Neutrophil (primary cell): ENCODE measurements around the gene TFCP2L1.

ENCODE experiments used
- H3K27ac ChIP-seq: fragments of 200-600 bp; sonication (generic); 2 replicates; pipeline ENCODE4 v1.5.1; 2016; ENCODE audit warnings: mild to moderate bottlenecking, moderate library complexity
- H3K27me3 ChIP-seq: fragments of 200-600 bp; sonication (generic); 2 replicates; pipeline ENCODE4 v1.6.0; 2016; ENCODE audit warnings: mild to moderate bottlenecking
- H3K36me3 ChIP-seq: fragments of 200-600 bp; sonication (generic); 2 replicates; pipeline ENCODE4 v1.5.1; 2017
- H3K4me1 ChIP-seq, 2 experiments: fragments of 200-600 bp in 1 of 2; sonication (generic) in 1 of 2; 1 replicate in 1 of 2; 2 replicates in 1 of 2; pipeline versions ENCODE4 v1.5.1 to v1.6.1; 2013 to 2016; ENCODE audit warnings: low read depth in 1 of 2, low read length in 1 of 2, mild to moderate bottlenecking in 1 of 2, moderate library complexity in 1 of 2; ENCODE audit not compliant: control insufficient read depth in 1 of 2, insufficient read depth in 1 of 2
- H3K4me3 ChIP-seq, 2 experiments: fragments of 200-600 bp in 1 of 2; sonication (generic) in 1 of 2; 1 replicate in 1 of 2; 2 replicates in 1 of 2; pipeline ENCODE4 v1.5.1; 2013 to 2016; ENCODE audit warnings: low read depth in 1 of 2, low read length in 1 of 2, mild to moderate bottlenecking in 1 of 2, moderate library complexity in 1 of 2
- H3K9me3 ChIP-seq: fragments of 200-600 bp; sonication (generic); 2 replicates; pipeline ENCODE4 v1.5.1; 2016
- CTCF ChIP-seq: fragments of 200-600 bp; sonication (generic); IDR thresholded peaks from 2 replicates; pipeline ENCODE4 v1.5.1; 2016; ENCODE audit warnings: antibody characterized with exemption

TFCP2L1 gene

DNA sequence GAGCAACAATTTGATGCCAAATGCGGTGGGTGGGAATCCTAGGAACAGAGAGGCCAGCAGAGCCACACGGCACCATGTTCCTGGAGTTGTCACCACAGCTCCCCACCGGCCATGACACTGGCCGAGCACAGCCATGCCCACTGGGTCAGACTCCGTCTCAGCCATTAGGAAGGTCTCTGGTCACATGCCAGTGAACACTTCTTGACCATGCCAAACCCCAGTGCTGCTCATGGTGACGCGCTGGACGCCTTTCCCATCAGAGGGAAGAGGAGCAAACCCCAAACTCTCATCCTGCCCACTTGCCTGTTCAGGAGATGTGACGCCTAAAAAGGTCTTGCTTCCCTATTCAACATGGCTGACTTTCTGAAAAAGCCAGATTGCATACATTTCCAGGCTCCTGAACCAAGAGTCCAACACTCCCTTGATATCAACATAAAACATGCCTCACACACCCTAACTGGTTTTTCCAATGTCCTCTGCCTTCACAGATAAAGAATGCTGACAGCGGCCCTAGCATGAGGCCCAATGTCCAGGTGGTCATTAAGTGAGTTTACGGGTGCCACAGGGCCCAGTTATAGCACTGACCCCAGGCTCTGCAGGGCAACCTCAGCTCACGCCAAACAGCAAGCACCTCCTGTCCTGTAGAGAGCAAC is 31.9 kb downstream of the TFCP2L1 start:
- H3K27ac ChIP-seq, result no peak overlapping the region
- H3K4me1 ChIP-seq, result no peaks in the 10 kb centered on the region
- peaks cover 16% of the 10 kb centered on the region for H3K27me3 ChIP-seq
- no peak overlapping the region for H3K4me3 ChIP-seq
- H3K36me3 ChIP-seq, result no peaks in the 10 kb centered on the region
- TF ChIP-seq CTCF, result no peak
- H3K9me3 ChIP-seq, result no peaks in the 10 kb centered on the region

DNA sequence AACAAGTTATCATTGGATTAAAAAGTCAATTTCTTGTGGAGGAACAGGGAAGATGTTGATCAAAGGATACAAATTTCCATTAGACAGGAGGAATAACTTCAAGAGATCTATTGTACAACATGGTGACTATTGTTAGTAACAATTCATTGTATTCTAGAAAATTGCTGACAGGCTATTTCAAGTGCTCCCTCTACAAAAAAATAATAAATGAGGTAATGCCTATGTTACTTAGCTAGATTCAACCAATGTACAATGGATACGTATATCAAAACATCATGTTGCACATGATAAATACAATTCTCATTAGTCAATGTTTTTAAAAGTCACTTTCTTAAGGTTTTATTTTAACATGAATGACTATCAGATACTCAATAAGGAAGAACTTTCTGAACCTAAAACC is 33.5 kb downstream of the TFCP2L1 start:
- no peaks in the 10 kb centered on the region for H3K4me1 ChIP-seq
- no peak overlapping the region for H3K4me3 ChIP-seq
- H3K36me3 ChIP-seq, result no peaks in the 10 kb centered on the region
- H3K27ac ChIP-seq, result no peak overlapping the region
- no peaks in the 10 kb centered on the region for H3K27me3 ChIP-seq
- TF ChIP-seq CTCF, result no peak
- no peaks in the 10 kb centered on the region for H3K9me3 ChIP-seq

DNA sequence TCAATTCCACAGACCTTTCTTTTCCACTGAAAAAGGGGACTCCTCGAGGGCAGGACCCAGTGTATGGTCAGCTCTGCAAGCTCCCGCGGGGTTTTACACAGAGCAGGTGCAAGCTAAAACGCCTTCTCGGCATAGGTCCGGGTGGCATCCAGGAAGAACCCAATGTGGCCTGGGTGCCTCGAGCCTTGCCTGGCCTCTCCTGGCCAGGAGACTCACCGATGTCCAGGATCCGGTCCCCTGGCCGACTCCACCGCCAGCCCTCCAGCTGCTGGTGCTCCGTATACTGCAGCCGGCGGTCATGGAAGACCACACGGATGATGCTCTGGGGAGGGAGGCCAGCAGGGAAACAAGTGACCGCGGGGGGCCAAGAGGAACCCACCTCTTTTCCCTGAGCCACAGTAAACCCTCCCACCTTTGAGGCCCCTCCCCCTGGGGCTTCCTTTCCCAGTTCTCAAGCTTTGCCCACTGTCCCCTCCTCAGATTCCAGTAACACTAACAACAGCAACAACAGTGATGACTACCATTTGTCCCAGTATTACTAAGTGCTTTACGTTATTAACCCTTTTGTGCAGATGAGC is 36.1 kb downstream of the TFCP2L1 start:
- Histone ChIP-seq H3K27ac (no peak overlapping the region), H3K27me3 (no peaks in the 10 kb centered on the region), H3K9me3 (no peaks in the 10 kb centered on the region), H3K4me1 (no peaks in the 10 kb centered on the region), H3K4me3 (no peak overlapping the region), H3K36me3 (no peaks in the 10 kb centered on the region)
- no peak for TF ChIP-seq CTCF

GRCh38 chr2:121247971-121248370 is 37.0 kb downstream of the TFCP2L1 start:
- Histone ChIP-seq H3K4me3 (no peak overlapping the region), H3K9me3 (no peaks in the 10 kb centered on the region), H3K27ac (no peak overlapping the region), H3K4me1 (no peaks in the 10 kb centered on the region), H3K27me3 (no peaks in the 10 kb centered on the region), H3K36me3 (no peaks in the 10 kb centered on the region)
- no peak for TF ChIP-seq CTCF

DNA sequence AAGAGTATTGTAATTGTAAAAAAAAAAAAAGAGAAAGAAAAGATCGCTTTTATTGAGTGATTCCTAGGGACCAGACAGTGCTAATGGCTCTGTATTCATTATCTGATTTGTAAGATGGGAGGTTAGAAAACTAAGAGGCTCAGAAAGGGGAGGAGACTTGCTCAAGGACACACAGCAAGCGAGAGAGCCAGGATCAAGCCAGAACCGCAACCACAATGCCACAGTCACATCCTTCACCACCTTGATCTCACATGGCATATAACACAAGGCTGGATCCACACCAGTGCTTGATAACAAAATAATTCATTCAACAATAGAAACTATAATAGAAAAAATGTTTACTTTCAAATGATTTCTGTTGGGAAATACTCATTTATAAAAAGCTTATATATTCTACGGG is 37.5 kb downstream of the TFCP2L1 start:
- Histone ChIP-seq H3K4me1 (no peaks in the 10 kb centered on the region), H3K9me3 (no peaks in the 10 kb centered on the region), H3K36me3 (no peaks in the 10 kb centered on the region), H3K27me3 (no peaks in the 10 kb centered on the region), H3K4me3 (no peak overlapping the region), H3K27ac (no peak overlapping the region)
- no peak for TF ChIP-seq CTCF
